ENCODE results near the gene CELA2A.

GRCh38 chr1:15412843-15413242 is 43.7 kb upstream of the CELA2A start:
- TF ChIP-seq CTCF (conservative IDR thresholded peaks at IDR 0.05 in 1 of 2, IDR thresholded peaks at IDR 0.05 in 1 of 2; ENCODE audit: extremely low read depth in 1 of 2, insufficient read depth in 1 of 2, low read depth in 1 of 2, low read length in 2 of 2) (no peak), EZH2 (IDR thresholded peaks at IDR 0.05; ENCODE audit: borderline replicate concordance, low read length) (no peak)
